HEK293 (cell line): ENCODE data around the gene DPYD.

Experiments used
- CTCF ChIA-PET: fragments of 350-600 bp; formaldehyde crosslinking; extraction: SDS; loops from one replicate; lab custom pipeline; 2021; ENCODE audit warnings: antibody characterized with exemption; lab: Yijun Ruan, JAX
- POLR2A ChIA-PET: fragments of 300-600 bp; formaldehyde crosslinking; extraction: SDS; loops from one replicate; lab custom pipeline; 2020; ENCODE audit warnings: antibody characterized with exemption, inconsistent platforms; lab: Yijun Ruan, JAX
- H3K27ac ChIP-seq: fragments of 200-500 bp; sonication (Bioruptor generic); 2 replicates; pipeline ENCODE4 v1.5.1; 2014; ENCODE audit warnings: low read depth, low read length, control low read depth, inconsistent platforms; ENCODE audit errors: extremely low read depth
- H3K36me3 ChIP-seq, 2 experiments: fragments of 200-500 bp in 1 of 2; sonication (Bioruptor generic) in 1 of 2; 1 replicate in 1 of 2; 2 replicates in 1 of 2; pipeline ENCODE4 v1.5.1; 2014 to 2017; ENCODE audit warnings: inconsistent platforms in 2 of 2, low read length in 2 of 2; ENCODE audit not compliant: control insufficient read depth in 2 of 2, insufficient read depth in 1 of 2
- H3K4me1 ChIP-seq: fragments of 200-500 bp; sonication (Bioruptor generic); 2 replicates; pipeline ENCODE4 v1.5.1; 2014; ENCODE audit warnings: mild to moderate bottlenecking, low read length, inconsistent platforms; ENCODE audit not compliant: control insufficient read depth, insufficient read depth
- H3K4me3 ChIP-seq: 2 replicates; pipeline ENCODE4 v1.5.1; 2011; ENCODE audit warnings: low read depth, mild to moderate bottlenecking, control low read depth, low read length, moderate library complexity
- H3K9me3 ChIP-seq: fragments of 200-500 bp; sonication (Bioruptor generic); 2 replicates; pipeline ENCODE4 v1.5.1; 2014; ENCODE audit warnings: low read depth, low read length, inconsistent platforms; ENCODE audit not compliant: control insufficient read depth, insufficient read depth
- BCL11B ChIP-seq: fragments of 450-650 bp; formaldehyde crosslinking; IDR thresholded peaks from 2 replicates; pipeline ENCODE4 v1.5.1; 2016; ENCODE audit warnings: low read depth, missing biosample characterization, missing genetic modification characterization
- KLF8 ChIP-seq: fragments of 450-650 bp; formaldehyde crosslinking; IDR thresholded peaks from 2 replicates; pipeline ENCODE4 v1.5.1; 2016; ENCODE audit warnings: missing biosample characterization, missing genetic modification characterization
- YY2 ChIP-seq: fragments of 450-650 bp; formaldehyde crosslinking; IDR thresholded peaks from 2 replicates; pipeline ENCODE4 v1.5.1; 2016; ENCODE audit warnings: missing biosample characterization, missing genetic modification characterization
- ZBTB10 ChIP-seq: fragments of 450-650 bp; formaldehyde crosslinking; IDR thresholded peaks from 2 replicates; pipeline ENCODE4 v1.5.1; 2016; ENCODE audit warnings: missing biosample characterization, missing genetic modification characterization
- ZBTB6 ChIP-seq: fragments of 450-650 bp; formaldehyde crosslinking; IDR thresholded peaks from 2 replicates; pipeline ENCODE4 v1.5.1; 2017; ENCODE audit warnings: missing biosample characterization, missing genetic modification characterization
- ZNF266 ChIP-seq: fragments of 450-650 bp; formaldehyde crosslinking; IDR thresholded peaks from 2 replicates; pipeline ENCODE4 v1.5.1; 2016; ENCODE audit warnings: missing biosample characterization, missing genetic modification characterization, low read depth
- ZNF391 ChIP-seq: fragments of 450-650 bp; formaldehyde crosslinking; IDR thresholded peaks from 2 replicates; pipeline ENCODE4 v1.5.1; 2016; ENCODE audit warnings: low read depth, missing biosample characterization, missing genetic modification characterization, borderline replicate concordance
- ZNF394 ChIP-seq: fragments of 450-650 bp; formaldehyde crosslinking; IDR thresholded peaks from 2 replicates; pipeline ENCODE4 v1.5.1; 2016; ENCODE audit warnings: missing biosample characterization, missing genetic modification characterization, mild to moderate bottlenecking, moderate library complexity, borderline replicate concordance
- ZNF510 ChIP-seq: fragments of 450-650 bp; formaldehyde crosslinking; IDR thresholded peaks from 2 replicates; pipeline ENCODE4 v1.5.1; 2018; ENCODE audit warnings: mild to moderate bottlenecking, missing genetic modification characterization, missing biosample characterization; ENCODE audit not compliant: insufficient replicate concordance
- ZNF561 ChIP-seq: fragments of 450-650 bp; IDR thresholded peaks from 2 replicates; pipeline ENCODE4 v1.5.1; 2018; ENCODE audit warnings: missing biosample characterization, missing genetic modification characterization, borderline replicate concordance
- ZSCAN16 ChIP-seq: fragments of 450-650 bp; formaldehyde crosslinking; IDR thresholded peaks from 2 replicates; pipeline ENCODE4 v1.5.1; 2016; ENCODE audit warnings: missing biosample characterization, missing genetic modification characterization
- TF ChIP-seq, protein P1 (sequence below): sonication (generic); formaldehyde crosslinking; IDR thresholded peaks from 2 replicates; pipeline ENCODE4 v1.8.1; 2022; ENCODE audit warnings: mild to moderate bottlenecking, moderate library complexity, missing genetic modification reagents
- TF ChIP-seq, protein P2 (sequence below): fragments of 450-650 bp; formaldehyde crosslinking; IDR thresholded peaks from 2 replicates; pipeline ENCODE4 v1.5.1; 2016; ENCODE audit warnings: missing biosample characterization, missing genetic modification characterization

The DPYD gene

GRCh38 chr1:97938285-97938642 lies 17.4 kb upstream of the DPYD start:
- no peaks in the 10 kb centered on the region for H3K9me3 ChIP-seq

DNA sequence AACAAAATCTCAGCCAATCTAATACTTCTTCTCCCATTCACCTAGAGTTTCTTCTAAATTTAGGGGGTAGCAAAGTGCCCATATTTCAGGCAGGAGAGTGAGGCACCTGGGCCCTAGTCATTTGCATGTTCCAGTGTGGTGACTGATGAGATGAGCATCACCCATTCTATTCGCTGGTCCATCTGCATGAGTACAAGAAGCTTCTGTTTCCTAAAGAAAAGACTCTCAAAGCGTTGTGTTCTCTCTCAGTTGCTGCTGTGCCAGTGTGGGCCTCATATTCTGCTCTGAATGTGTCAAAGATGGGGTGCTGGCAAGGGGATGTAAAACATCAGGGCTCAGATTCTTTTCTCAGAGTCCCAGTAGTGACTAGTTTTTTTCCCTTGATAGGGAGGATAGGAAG lies 16.1 kb upstream of the DPYD start:
- ChIA-PET CTCF (interaction anchor here (0.6 kb wide), 1 partner anchor 808 kb away, joined by 3 read pairs; no protein-coding TSS in a partner anchor), POLR2A (no interaction called here)
- H3K27ac ChIP-seq, result no peak overlapping the region
- H3K9me3 ChIP-seq, result no peaks in the 10 kb centered on the region
- no peak overlapping the region for H3K4me3 ChIP-seq
- TF ChIP-seq ZNF394 (tag by site-specific recombination) (no peak), ZSCAN16 (tag by site-specific recombination) (no peak), ZNF510 (tag by site-specific recombination) (no peak)
- H3K4me1 ChIP-seq, result no peaks in the 10 kb centered on the region
- no peaks in the 10 kb centered on the region for H3K36me3 ChIP-seq

More at GRCh38 chr1:97938285-97938642, 17.4 kb upstream of the DPYD start:
- ChIA-PET CTCF (no interaction called here), POLR2A (no interaction called here)
- H3K27ac ChIP-seq, result no peak overlapping the region
- TF ChIP-seq ZNF561 (tag by site-specific recombination), result no peak
- no peak for TF ChIP-seq YY2 (tag by site-specific recombination)
- TF ChIP-seq KLF8 (tag by site-specific recombination), result no peak
- TF ChIP-seq ZNF266 (tag by site-specific recombination), result no peak
- no peak for TF ChIP-seq ZNF391 (tag by site-specific recombination)
- TF ChIP-seq, protein P1, sequence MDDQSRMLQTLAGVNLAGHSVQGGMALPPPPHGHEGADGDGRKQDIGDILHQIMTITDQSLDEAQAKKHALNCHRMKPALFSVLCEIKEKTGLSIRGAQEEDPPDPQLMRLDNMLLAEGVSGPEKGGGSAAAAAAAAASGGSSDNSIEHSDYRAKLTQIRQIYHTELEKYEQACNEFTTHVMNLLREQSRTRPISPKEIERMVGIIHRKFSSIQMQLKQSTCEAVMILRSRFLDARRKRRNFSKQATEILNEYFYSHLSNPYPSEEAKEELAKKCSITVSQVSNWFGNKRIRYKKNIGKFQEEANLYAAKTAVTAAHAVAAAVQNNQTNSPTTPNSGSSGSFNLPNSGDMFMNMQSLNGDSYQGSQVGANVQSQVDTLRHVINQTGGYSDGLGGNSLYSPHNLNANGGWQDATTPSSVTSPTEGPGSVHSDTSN (CRISPR knock-in tag), result no peak
- no peak for TF ChIP-seq BCL11B (tag by site-specific recombination)
- no peak for TF ChIP-seq ZBTB10 (tag by site-specific recombination)
- TF ChIP-seq ZBTB6, result no peak
- H3K4me3 ChIP-seq, result no peak overlapping the region
- no peaks in the 10 kb centered on the region for H3K36me3 ChIP-seq
- no peaks in the 10 kb centered on the region for H3K4me1 ChIP-seq

DNA sequence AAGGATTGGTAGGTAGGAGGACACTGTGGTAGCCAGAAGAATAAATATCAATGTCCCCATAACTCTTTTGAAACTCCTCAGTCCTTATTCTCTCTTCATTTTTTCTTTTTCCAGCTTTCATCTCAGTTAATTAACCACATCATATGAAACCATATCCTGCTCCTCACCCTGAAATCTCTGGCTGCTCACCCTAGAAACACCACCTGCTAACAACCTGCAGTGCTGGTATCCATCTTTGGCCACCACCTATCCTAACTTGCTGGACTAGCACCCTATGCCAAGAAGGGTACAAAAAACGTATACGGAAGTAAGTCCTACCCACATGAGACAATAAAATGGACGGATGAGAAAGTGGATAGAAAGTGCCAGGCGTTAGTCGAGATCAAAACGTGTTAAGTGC lies 13.7 kb upstream of the DPYD start:
- Histone ChIP-seq H3K27ac (no peak overlapping the region), H3K36me3 (no peaks in the 10 kb centered on the region), H3K4me1 (no peaks in the 10 kb centered on the region), H3K4me3 (no peak overlapping the region), H3K9me3 (no peaks in the 10 kb centered on the region)
- ChIA-PET CTCF (interaction anchor here (1.3 kb wide), 1 partner anchor 75 kb away, joined by 3 read pairs; no protein-coding TSS in a partner anchor), POLR2A (no interaction called here)
- TF ChIP-seq, protein P2, sequence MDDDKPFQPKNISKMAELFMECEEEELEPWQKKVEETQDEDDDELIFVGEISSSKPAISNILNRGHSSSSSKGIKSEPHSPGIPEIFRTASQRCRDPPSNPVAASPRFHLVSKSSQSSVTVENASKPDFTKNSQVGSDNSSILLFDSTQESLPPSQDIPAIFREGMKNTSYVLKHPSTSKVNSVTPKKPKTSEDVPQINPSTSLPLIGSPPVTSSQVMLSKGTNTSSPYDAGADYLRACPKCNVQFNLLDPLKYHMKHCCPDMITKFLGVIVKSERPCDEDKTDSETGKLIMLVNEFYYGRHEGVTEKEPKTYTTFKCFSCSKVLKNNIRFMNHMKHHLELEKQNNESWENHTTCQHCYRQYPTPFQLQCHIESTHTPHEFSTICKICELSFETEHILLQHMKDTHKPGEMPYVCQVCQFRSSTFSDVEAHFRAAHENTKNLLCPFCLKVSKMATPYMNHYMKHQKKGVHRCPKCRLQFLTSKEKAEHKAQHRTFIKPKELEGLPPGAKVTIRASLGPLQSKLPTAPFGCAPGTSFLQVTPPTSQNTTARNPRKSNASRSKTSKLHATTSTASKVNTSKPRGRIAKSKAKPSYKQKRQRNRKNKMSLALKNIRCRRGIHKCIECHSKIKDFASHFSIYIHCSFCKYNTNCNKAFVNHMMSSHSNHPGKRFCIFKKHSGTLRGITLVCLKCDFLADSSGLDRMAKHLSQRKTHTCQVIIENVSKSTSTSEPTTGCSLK (tag by site-specific recombination), result no peak
